Lower leg skin (tissue), 4 donors: Measurements from ENCODE around the gene CSRP1. TPM values are rescaled to one million over a fixed set of nuclear protein-coding genes. Genes with fewer than 3 reads are reported as not detected.

ENCODE experiments used
- DNase-seq, 2 donors: peaks; one replicate each; pipeline ENCODE4 v3.0.0-alpha.2; 2019; ENCODE audit warnings: low spot score in 2 of 2
- H3K4me3 ChIP-seq: fragments of 200-600 bp; sonication (generic); 2 replicates; pipeline ENCODE4 v1.5.1; 2017; ENCODE audit warnings: mild to moderate bottlenecking, low read depth; ENCODE audit not compliant: poor library complexity, severe bottlenecking
- POLR2A ChIP-seq, 2 donors: fragments of 450-650 bp; IDR thresholded peaks; one replicate each; pipeline ENCODE4 v1.6.1; 2016 to 2017; ENCODE audit warnings: antibody characterized with exemption in 2 of 2, mild to moderate bottlenecking in 1 of 2, moderate library complexity in 1 of 2
- WGBS, 2 donors: methylation state at CpG; one replicate each; pipeline ENCODE4 v1.1.5; 2018; 5-methylcytosine and 5-hydroxymethylcytosine counted together
- intact Hi-C: fragments of 100-400 bp; cut with DNase I; formaldehyde crosslinking; loops from one replicate; pipeline ENCODE4 v1.15.0; 2023; ENCODE audit warnings: low total_unique reads
- total RNA-seq, 4 donors: library from RNA; depleted of rRNA; stranded (reverse); fragments of >200 nt; gene quantifications; one replicate each; pipeline ENCODE4 v1.1.0, GENCODE V29; 2016
- TF ChIP-seq, protein P1 (sequence below), 3 donors: fragments of 450-650 bp; IDR thresholded peaks; one replicate each; pipeline ENCODE4 v1.5.1; 2016; ENCODE audit warnings: antibody characterized with exemption in 3 of 3, mild to moderate bottlenecking in 3 of 3, moderate library complexity in 2 of 3

The CSRP1 gene
- total RNA-seq, 4 donors from 2014 or later, result 310 to 627 (median 401) TPM

DNA sequence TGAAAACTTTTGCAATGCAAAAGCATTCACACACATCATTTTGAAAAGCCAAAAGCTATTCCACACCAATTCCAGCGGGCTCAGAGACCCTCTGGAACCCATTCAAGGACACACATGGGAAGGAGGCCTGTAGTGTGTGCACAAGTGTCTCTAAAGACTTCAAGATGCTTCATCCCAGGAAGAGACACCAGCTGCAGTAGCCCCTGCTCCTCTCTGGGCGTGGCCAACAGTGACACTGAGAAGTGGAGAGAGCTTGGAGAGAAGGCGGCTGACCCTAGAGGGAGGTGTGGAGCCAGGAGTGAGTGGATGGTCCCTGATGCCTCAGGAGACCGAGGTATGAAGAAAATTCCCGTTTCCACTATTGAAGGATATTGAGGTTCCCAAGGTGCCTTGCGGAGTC lies 70.5 kb downstream of the CSRP1 start:
- no peak overlapping the region for H3K4me3 ChIP-seq
- 51 to 72% methylated on average over 6 of the region's 6 CpGs for whole genome bisulfite sequencing, 2 donors
- intact Hi-C loops, result no loop called here
- no peak for DNase-seq
- TF ChIP-seq, protein P1, sequence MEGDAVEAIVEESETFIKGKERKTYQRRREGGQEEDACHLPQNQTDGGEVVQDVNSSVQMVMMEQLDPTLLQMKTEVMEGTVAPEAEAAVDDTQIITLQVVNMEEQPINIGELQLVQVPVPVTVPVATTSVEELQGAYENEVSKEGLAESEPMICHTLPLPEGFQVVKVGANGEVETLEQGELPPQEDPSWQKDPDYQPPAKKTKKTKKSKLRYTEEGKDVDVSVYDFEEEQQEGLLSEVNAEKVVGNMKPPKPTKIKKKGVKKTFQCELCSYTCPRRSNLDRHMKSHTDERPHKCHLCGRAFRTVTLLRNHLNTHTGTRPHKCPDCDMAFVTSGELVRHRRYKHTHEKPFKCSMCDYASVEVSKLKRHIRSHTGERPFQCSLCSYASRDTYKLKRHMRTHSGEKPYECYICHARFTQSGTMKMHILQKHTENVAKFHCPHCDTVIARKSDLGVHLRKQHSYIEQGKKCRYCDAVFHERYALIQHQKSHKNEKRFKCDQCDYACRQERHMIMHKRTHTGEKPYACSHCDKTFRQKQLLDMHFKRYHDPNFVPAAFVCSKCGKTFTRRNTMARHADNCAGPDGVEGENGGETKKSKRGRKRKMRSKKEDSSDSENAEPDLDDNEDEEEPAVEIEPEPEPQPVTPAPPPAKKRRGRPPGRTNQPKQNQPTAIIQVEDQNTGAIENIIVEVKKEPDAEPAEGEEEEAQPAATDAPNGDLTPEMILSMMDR (IDR thresholded peaks at IDR 0.05), result no peak
- no peak for TF ChIP-seq POLR2A (IDR thresholded peaks at IDR 0.05)

DNA sequence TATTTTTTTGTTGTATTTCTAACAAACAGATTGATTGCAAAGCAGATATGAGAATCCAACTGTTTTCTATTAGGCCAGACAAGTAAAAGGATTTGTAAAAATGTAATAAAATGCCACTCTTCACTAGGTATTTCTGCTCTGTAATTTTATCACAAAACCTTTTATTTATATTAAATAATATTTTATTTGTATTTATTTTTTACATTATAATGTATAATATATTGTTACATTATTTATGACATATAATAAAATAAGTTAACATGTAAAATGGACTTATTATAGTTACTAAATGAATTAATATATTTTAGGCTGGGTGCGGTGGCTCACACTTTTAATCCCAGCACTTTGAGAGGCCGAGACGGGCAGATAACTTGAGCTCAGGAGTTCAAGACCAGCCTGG lies 72.7 kb downstream of the CSRP1 start:
- TF ChIP-seq, protein P1 (IDR thresholded peaks at IDR 0.05), result no peak
- no peak for TF ChIP-seq POLR2A (IDR thresholded peaks at IDR 0.05)

DNA sequence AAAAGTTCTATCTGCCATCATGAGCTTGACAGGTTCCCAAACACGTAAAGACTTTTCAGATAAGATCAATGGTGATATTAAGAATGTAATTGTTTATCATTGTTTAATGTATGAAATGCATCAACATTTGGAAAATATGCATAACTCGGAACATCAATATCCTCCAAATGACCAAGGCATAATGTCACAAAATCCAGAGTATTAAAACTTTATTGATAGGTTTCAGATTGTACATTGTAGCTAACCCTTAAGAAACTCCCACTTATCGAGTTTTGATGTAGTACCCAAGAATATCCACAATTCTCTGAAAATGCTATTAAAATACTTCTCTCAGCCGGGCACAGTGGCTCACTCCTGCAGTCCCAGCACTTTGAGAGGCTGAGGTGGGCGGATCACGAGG lies 73.3 kb downstream of the CSRP1 start:
- 84 to 87% methylated on average over 6 of the region's 6 CpGs for WGBS, 2 donors
- intact Hi-C loops, result no loop called here
- H3K4me3 ChIP-seq, result no peak overlapping the region
- TF ChIP-seq POLR2A (IDR thresholded peaks at IDR 0.05), result no peak
- TF ChIP-seq, protein P1 (IDR thresholded peaks at IDR 0.05), result no peak
- no peak for DNase-seq

More for the DNA sequence above, 72.7 kb downstream of the CSRP1 start:
- no peak for DNase-seq
- no peak overlapping the region for H3K4me3 ChIP-seq
- intact Hi-C loops, result no loop called here
- WGBS, 2 donors, result 94 to 96% methylated on average over 3 of the region's 3 CpGs

Other genes starting within 250 kb of the CSRP1 start
- 1,000 to 10,000 TPM in 1 of 4 donors, 100 to 1,000 TPM in 3; 928 to 1,274 (median 961) TPM for gene PKP1, start 223.6 kb downstream of the CSRP1 start, total RNA-seq
- gene TNNT2, start 129.4 kb downstream of the CSRP1 start, total RNA-seq, result 10 to 100 TPM in 3 of 4 donors, 1 to 10 TPM in 1; 6.6 to 28.3 (median 20.5) TPM
- 100 to 1,000 TPM; 271 to 336 (median 291) TPM for gene LAD1, start 107.8 kb downstream of the CSRP1 start, total RNA-seq
- gene TNNI1, start 85.4 kb downstream of the CSRP1 start, total RNA-seq, result not detected
- gene PHLDA3, start 37.9 kb downstream of the CSRP1 start, total RNA-seq, result 100 to 1,000 TPM in 1 of 4 donors, 10 to 100 TPM in 3; 63.0 to 110 (median 72.1) TPM
- gene NAV1, start 32.0 kb upstream of the CSRP1 start, total RNA-seq, result 10 to 100 TPM; 12.1 to 34.2 (median 19.2) TPM